ENCODE results near the gene ACTR2.
A peak's percentile ranks its signal among the peaks of the same experiment; 100 is the strongest.

The ACTR2 gene

GRCh38 chr2:65281627-65282351, 54.2 kb downstream of the ACTR2 start:
- no peaks in the 10 kb centered on the region for H3K27me3 ChIP-seq (replicated peaks)
- no peak for TF ChIP-seq CTCF (IDR thresholded peaks at IDR 0.05; ENCODE audit: low read depth, low read length, missing control alignments)
- no peak for DNase-seq
- H3K4me3 ChIP-seq (ENCODE audit: low read depth, low read length) = no peak overlapping the region
- H3K27ac ChIP-seq = no peak overlapping the region
- no peaks in the 10 kb centered on the region for H3K36me3 ChIP-seq (replicated peaks)
- in situ Hi-C loops (cut with HindIII; ENCODE audit: low pct_ligation_motif_present, low sequenced_read_pairs) = no loop called here

GRCh38 chr2:65282477-65283053, 54.9 kb downstream of the ACTR2 start:
- DNase-seq = no peak
- H3K27ac ChIP-seq = no peak overlapping the region
- H3K27me3 ChIP-seq (replicated peaks) = no peaks in the 10 kb centered on the region
- TF ChIP-seq CTCF (IDR thresholded peaks at IDR 0.05; ENCODE audit: low read depth, low read length, missing control alignments) = no peak
- H3K36me3 ChIP-seq (replicated peaks) = no peaks in the 10 kb centered on the region
- in situ Hi-C loops (cut with HindIII; ENCODE audit: low pct_ligation_motif_present, low sequenced_read_pairs) = no loop called here
- H3K4me3 ChIP-seq (ENCODE audit: low read depth, low read length) = no peak overlapping the region

GRCh38 chr2:65287364-65287763, 59.7 kb downstream of the ACTR2 start:
- in situ Hi-C loops (cut with HindIII; ENCODE audit: low pct_ligation_motif_present, low sequenced_read_pairs) = no loop called here
- no peak for TF ChIP-seq CTCF (IDR thresholded peaks at IDR 0.05; ENCODE audit: low read depth, low read length, missing control alignments)
- no peaks in the 10 kb centered on the region for H3K36me3 ChIP-seq (replicated peaks)
- H3K27me3 ChIP-seq (replicated peaks) = no peaks in the 10 kb centered on the region
- H3K27ac ChIP-seq = no peak overlapping the region
- no peak overlapping the region for H3K4me3 ChIP-seq (ENCODE audit: low read depth, low read length)
- DNase-seq = no peak

- no peak for DNase-seq
- in situ Hi-C loops (cut with HindIII; ENCODE audit: low pct_ligation_motif_present, low sequenced_read_pairs) = no loop called here
- TF ChIP-seq CTCF (IDR thresholded peaks at IDR 0.05; ENCODE audit: low read depth, low read length, missing control alignments) = peak; percentile 3
- Histone ChIP-seq H3K36me3 (replicated peaks) (no peaks in the 10 kb centered on the region), H3K27me3 (replicated peaks) (no peaks in the 10 kb centered on the region), H3K27ac (no peak overlapping the region), H3K4me3 (ENCODE audit: low read depth, low read length) (no peak overlapping the region)
These were observed 63.8 kb downstream of the ACTR2 start for GRCh38 chr2:65291216-65292105.

- in situ Hi-C loops (cut with HindIII; ENCODE audit: low pct_ligation_motif_present, low sequenced_read_pairs) = no loop called here
- TF ChIP-seq CTCF (IDR thresholded peaks at IDR 0.05; ENCODE audit: low read depth, low read length, missing control alignments) = no peak
- H3K27ac ChIP-seq = no peak overlapping the region
- no peaks in the 10 kb centered on the region for H3K27me3 ChIP-seq (replicated peaks)
- H3K36me3 ChIP-seq (replicated peaks) = no peaks in the 10 kb centered on the region
- H3K4me3 ChIP-seq (ENCODE audit: low read depth, low read length) = no peak overlapping the region
- DNase-seq = no peak
These were observed 64.4 kb downstream of the ACTR2 start for GRCh38 chr2:65292106-65292400.
